IPS DF 6.9 (cell line): Measurements from ENCODE around the gene ZNF511.

Source experiments
- DNase-seq: peaks from one replicate; pipeline ENCODE4 v3.0.0-alpha.2; 2013; ENCODE audit warnings: low read depth, low spot score
- H3K27ac ChIP-seq: one replicate; pipeline ENCODE4 v1.5.1; 2013; ENCODE audit warnings: low read length, control low read depth
- H3K27me3 ChIP-seq: 2 replicates; pipeline ENCODE4 v1.6.1; 2013; ENCODE audit warnings: mild to moderate bottlenecking, low read length; ENCODE audit not compliant: control insufficient read depth, insufficient read depth
- H3K36me3 ChIP-seq: 2 replicates; pipeline ENCODE4 v1.6.1; 2013; ENCODE audit warnings: low read length; ENCODE audit not compliant: control insufficient read depth, insufficient read depth
- H3K4me1 ChIP-seq: 2 replicates; pipeline ENCODE4 v1.6.1; 2013; ENCODE audit warnings: low read length; ENCODE audit not compliant: control insufficient read depth, insufficient read depth
- H3K4me3 ChIP-seq: 2 replicates; pipeline ENCODE4 v1.5.1; 2013; ENCODE audit warnings: mild to moderate bottlenecking, low read length
- H3K9me3 ChIP-seq: 2 replicates; pipeline ENCODE4 v1.6.1; 2013; ENCODE audit warnings: low read length, inconsistent platforms; ENCODE audit not compliant: control insufficient read depth, insufficient read depth
- WGBS: extraction: QIAGEN DNeasy Blood & Tissue Kit; methylation state at CpG from one replicate; pipeline ENCODE4 v1.1.7; 2013; ENCODE audit warnings: mixed read lengths, missing lambda C conversion rate; ENCODE audit not compliant: insufficient read length, insufficient coverage; 5-methylcytosine and 5-hydroxymethylcytosine counted together

Gene ZNF511

GRCh38 chr10:133292919-133293809 lies 15.6 kb upstream of the ZNF511 start:
- no CpG with 5 or more reads among the region's 38 CpGs for WGBS
- no peaks in the 10 kb centered on the region for H3K4me1 ChIP-seq
- peaks cover 51% of the 10 kb centered on the region for H3K36me3 ChIP-seq
- no peaks in the 10 kb centered on the region for H3K27me3 ChIP-seq
- H3K27ac ChIP-seq, result no peak overlapping the region
- no peaks in the 10 kb centered on the region for H3K9me3 ChIP-seq
- no peak for DNase-seq
- no peak overlapping the region for H3K4me3 ChIP-seq

- WGBS, result no CpG with 5 or more reads among the region's 10 CpGs
- H3K36me3 ChIP-seq, result peaks cover 51% of the 10 kb centered on the region
- no peak overlapping the region for H3K4me3 ChIP-seq
- DNase-seq, result no peak
- H3K27ac ChIP-seq, result no peak overlapping the region
- no peaks in the 10 kb centered on the region for H3K4me1 ChIP-seq
- no peaks in the 10 kb centered on the region for H3K9me3 ChIP-seq
- no peaks in the 10 kb centered on the region for H3K27me3 ChIP-seq
Observed at GRCh38 chr10:133293810-133294119, 14.9 kb upstream of the ZNF511 start.

DNA sequence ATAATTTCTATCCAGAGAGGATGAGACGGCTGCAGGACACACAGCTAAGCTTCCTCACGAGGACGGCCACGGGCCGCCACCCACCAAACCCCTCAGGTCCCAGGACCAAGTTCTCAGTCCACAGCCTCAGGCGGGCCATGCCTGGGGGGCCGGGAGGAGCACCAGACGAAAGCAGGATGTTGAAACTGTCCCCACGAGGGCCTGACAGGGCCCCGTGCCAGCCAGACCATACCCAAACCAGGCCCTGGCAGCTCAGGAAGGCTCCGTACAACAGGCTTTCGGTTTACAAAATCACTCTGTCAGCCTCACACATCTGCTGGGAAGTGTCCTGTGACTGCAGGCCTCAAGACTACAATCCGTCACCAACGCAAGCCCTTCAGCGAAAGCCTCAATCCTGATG lies 14.5 kb upstream of the ZNF511 start:
- Histone ChIP-seq H3K4me1 (no peaks in the 10 kb centered on the region), H3K27me3 (no peaks in the 10 kb centered on the region), H3K27ac (no peak overlapping the region), H3K36me3 (peaks cover 50% of the 10 kb centered on the region), H3K4me3 (no peak overlapping the region), H3K9me3 (no peaks in the 10 kb centered on the region)
- no peak for DNase-seq
- no CpG with 5 or more reads among the region's 15 CpGs for WGBS

- DNase-seq, result no peak
- Histone ChIP-seq H3K4me3 (no peak overlapping the region), H3K36me3 (peaks cover 50% of the 10 kb centered on the region), H3K9me3 (no peaks in the 10 kb centered on the region), H3K4me1 (no peaks in the 10 kb centered on the region), H3K27ac (no peak overlapping the region), H3K27me3 (no peaks in the 10 kb centered on the region)
- no CpG with 5 or more reads among the region's 42 CpGs for WGBS
Observed at GRCh38 chr10:133295426-133296320, 13.0 kb upstream of the ZNF511 start.

- Histone ChIP-seq H3K9me3 (no peaks in the 10 kb centered on the region), H3K4me1 (no peaks in the 10 kb centered on the region), H3K4me3 (no peak overlapping the region), H3K36me3 (peaks cover 51% of the 10 kb centered on the region), H3K27ac (no peak overlapping the region), H3K27me3 (no peaks in the 10 kb centered on the region)
- no peak for DNase-seq
- no CpG with 5 or more reads among the region's 10 CpGs for WGBS
Observed at GRCh38 chr10:133297504-133297903, 11.2 kb upstream of the ZNF511 start.

DNA sequence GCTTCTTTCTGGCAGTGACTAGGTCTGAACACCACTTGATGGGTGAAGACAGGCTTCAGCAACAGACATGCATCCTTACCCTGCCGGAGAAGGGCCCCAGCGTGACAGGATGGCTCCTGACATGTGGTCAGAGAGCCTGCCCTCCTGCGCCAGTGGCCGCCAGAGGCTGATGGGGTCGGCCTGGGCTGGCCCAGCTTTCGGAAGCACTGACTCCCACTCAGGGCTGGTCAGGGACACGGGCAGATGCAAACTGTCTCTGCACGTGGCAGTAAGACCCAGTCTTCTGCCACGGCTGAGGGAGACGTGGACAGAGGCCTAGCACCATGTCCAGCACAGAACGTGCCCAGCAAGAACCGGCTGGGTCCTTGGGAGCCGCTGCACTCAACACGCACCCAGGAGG lies 10.2 kb upstream of the ZNF511 start:
- no peak overlapping the region for H3K4me3 ChIP-seq
- H3K36me3 ChIP-seq, result peaks cover 46% of the 10 kb centered on the region

DNA sequence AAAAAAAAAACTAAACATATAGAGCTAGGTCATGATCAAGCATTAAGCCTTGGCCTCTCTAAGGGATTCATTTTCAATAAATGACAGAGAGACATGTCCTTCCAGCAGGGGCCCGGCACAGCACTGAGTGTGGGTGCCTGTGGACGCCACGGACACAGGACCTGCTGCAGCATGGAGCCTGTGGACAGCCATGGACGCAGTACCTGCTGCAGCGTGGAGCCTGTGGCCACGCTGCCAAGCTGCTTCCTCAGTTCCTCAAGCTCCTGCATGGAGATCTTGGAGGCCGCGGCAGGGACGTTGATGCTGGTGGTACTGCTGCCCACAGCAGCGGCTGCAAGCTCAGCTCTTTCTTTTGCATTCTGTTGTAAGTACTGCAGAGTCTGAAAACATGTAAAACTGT lies 9.5 kb upstream of the ZNF511 start:
- Histone ChIP-seq H3K4me3 (no peak overlapping the region), H3K9me3 (no peaks in the 10 kb centered on the region), H3K27me3 (no peaks in the 10 kb centered on the region), H3K36me3 (peaks cover 38% of the 10 kb centered on the region), H3K27ac (no peak overlapping the region), H3K4me1 (no peaks in the 10 kb centered on the region)
- DNase-seq, result no peak
- no CpG with 5 or more reads among the region's 10 CpGs for WGBS

More for the DNA sequence above, 10.2 kb upstream of the ZNF511 start:
- Histone ChIP-seq H3K4me1 (no peaks in the 10 kb centered on the region), H3K9me3 (no peaks in the 10 kb centered on the region), H3K27ac (no peak overlapping the region), H3K27me3 (no peaks in the 10 kb centered on the region)
- WGBS, result no CpG with 5 or more reads among the region's 14 CpGs
- no peak for DNase-seq

GRCh38 chr10:133299738-133300137 lies 9.0 kb upstream of the ZNF511 start:
- no peak for DNase-seq
- no CpG with 5 or more reads among the region's 14 CpGs for whole genome bisulfite sequencing
- no peaks in the 10 kb centered on the region for H3K9me3 ChIP-seq
- H3K36me3 ChIP-seq, result peaks cover 36% of the 10 kb centered on the region
- no peak overlapping the region for H3K27ac ChIP-seq
- H3K27me3 ChIP-seq, result no peaks in the 10 kb centered on the region
- no peak overlapping the region for H3K4me3 ChIP-seq
- H3K4me1 ChIP-seq, result no peaks in the 10 kb centered on the region

DNA sequence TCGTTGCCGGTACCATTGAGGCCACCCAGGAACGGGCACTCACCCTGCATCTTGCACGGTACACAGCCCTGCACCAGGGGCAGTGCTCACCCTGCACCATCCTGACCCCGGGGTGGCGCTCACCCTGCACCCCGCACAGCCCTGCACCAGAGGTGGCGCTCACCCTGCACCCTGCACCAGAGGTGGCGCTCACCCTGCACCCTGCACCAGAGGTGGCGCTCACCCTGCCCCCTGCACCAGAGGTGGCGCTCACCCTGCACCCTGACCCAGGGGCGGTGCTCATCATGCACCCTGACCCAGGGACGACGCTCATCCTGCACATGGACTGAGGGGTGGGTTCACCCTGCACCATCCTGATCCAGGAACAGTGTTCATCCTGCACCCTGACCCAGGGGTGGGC lies 6.5 kb upstream of the ZNF511 start:
- Histone ChIP-seq H3K27ac (no peak overlapping the region), H3K36me3 (peaks cover 23% of the 10 kb centered on the region), H3K4me3 (no peak overlapping the region), H3K9me3 (no peaks in the 10 kb centered on the region), H3K27me3 (no peaks in the 10 kb centered on the region), H3K4me1 (no peaks in the 10 kb centered on the region)
- no CpG with 5 or more reads among the region's 14 CpGs for WGBS
- no peak for DNase-seq

DNA sequence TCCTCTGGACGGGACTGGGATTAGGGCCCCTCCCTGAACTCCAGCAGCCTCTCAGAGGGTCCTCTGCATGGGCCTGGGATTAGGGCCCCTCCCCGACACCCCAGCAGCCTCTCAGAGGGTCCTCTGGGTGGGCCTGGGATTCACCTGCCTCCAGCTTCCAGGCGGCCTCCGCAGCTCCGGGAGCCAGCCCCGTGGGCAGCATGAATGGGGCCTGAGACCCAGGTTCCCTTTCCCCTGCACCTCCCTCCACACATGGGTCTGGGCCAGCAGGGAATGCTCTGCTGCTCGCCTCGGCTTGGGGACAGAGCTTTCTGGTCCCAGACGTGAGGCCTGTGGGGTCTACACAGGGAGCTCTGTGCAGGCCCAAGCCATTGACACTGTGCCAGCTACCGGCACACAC lies 5.5 kb upstream of the ZNF511 start:
- Histone ChIP-seq H3K27ac (no peak overlapping the region), H3K36me3 (peaks cover 21% of the 10 kb centered on the region), H3K27me3 (no peaks in the 10 kb centered on the region), H3K4me3 (no peak overlapping the region), H3K9me3 (no peaks in the 10 kb centered on the region), H3K4me1 (0 out of 2 replicates have a peak, but pooled peaks cover 1% of the 10 kb centered on the region)
- DNase-seq, result no peak
- no CpG with 5 or more reads among the region's 10 CpGs for WGBS
